Fibroblast of lung (primary cell): ENCODE data around the gene METTL16. TPM values are rescaled to one million over a fixed set of nuclear protein-coding genes. Genes with fewer than 3 reads are reported as not detected.

Experiments used
- DNase-seq, 2 donors: peaks; one replicate each; pipeline versions ENCODE4 v3.0.0 to v3.0.0-alpha.2; 2010; ENCODE audit warnings: low read depth in 2 of 2
- H2AFZ ChIP-seq: 2 replicates; pipeline ENCODE4 v1.5.1; 2012; ENCODE audit warnings: low read length, control low read depth, inconsistent platforms
- H3K27ac ChIP-seq: 2 replicates; pipeline ENCODE4 v1.5.1; 2011; ENCODE audit warnings: low read length, control low read depth; ENCODE audit not compliant: insufficient read depth
- H3K27me3 ChIP-seq: 2 replicates; pipeline ENCODE4 v1.5.1; 2011; ENCODE audit warnings: mild to moderate bottlenecking, low read length; ENCODE audit not compliant: control insufficient read depth, insufficient read depth
- H3K36me3 ChIP-seq: 2 replicates; pipeline ENCODE4 v1.5.1; 2011; ENCODE audit warnings: low read length; ENCODE audit not compliant: control insufficient read depth, insufficient read depth
- H3K4me1 ChIP-seq: 2 replicates; pipeline ENCODE4 v1.5.1; 2011; ENCODE audit warnings: low read length; ENCODE audit not compliant: control insufficient read depth, insufficient read depth; ENCODE audit errors: extremely low read depth
- H3K4me2 ChIP-seq: 2 replicates; pipeline ENCODE4 v1.5.1; 2011; ENCODE audit warnings: low read length, control low read depth; ENCODE audit not compliant: insufficient read depth; ENCODE audit errors: extremely low read depth
- H3K4me3 ChIP-seq, 4 experiments: fragments of 200-600 bp in 1 of 4; sonication (generic) in 1 of 4; replicated peaks in 1 of 4; 2 replicates each; pipeline ENCODE4 v1.5.1; 2011 to 2016; ENCODE audit warnings: low read length in 4 of 4, low read depth in 3 of 4, mild to moderate bottlenecking in 3 of 4, control low read depth in 2 of 4, inconsistent platforms in 1 of 4, mixed read lengths in 1 of 4; ENCODE audit not compliant: insufficient read depth in 1 of 4; ENCODE audit errors: control extremely low read depth in 1 of 4
- H3K79me2 ChIP-seq: 2 replicates; pipeline ENCODE4 v1.5.1; 2012; ENCODE audit warnings: mild to moderate bottlenecking, low read length, inconsistent platforms; ENCODE audit not compliant: control insufficient read depth, insufficient read depth
- H3K9ac ChIP-seq: 2 replicates; pipeline ENCODE4 v1.5.1; 2011; ENCODE audit warnings: mild to moderate bottlenecking, low read length, control low read depth; ENCODE audit not compliant: insufficient read depth
- H3K9me3 ChIP-seq: 2 replicates; pipeline ENCODE4 v1.5.1; 2012; ENCODE audit warnings: low read depth, low read length; ENCODE audit not compliant: control insufficient read depth, insufficient read depth
- H4K20me1 ChIP-seq: 2 replicates; pipeline ENCODE4 v1.5.1; 2011; ENCODE audit warnings: low read length; ENCODE audit not compliant: control insufficient read depth, insufficient read depth; ENCODE audit errors: extremely low read depth
- CTCF ChIP-seq, 2 donors: IDR thresholded peaks in 1 of 2; conservative IDR thresholded peaks in 1 of 2; 1 replicate in 1 of 2; 2 replicates in 1 of 2; pipeline ENCODE4 v1.5.1; 2011 to 2012; ENCODE audit warnings: low read length in 2 of 2, control low read depth in 1 of 2, inconsistent platforms in 1 of 2, low read depth in 1 of 2, mild to moderate bottlenecking in 1 of 2
- EZH2 ChIP-seq: IDR thresholded peaks from 2 replicates; pipeline ENCODE4 v1.5.1; 2012; ENCODE audit warnings: low read length, control low read depth, mild to moderate bottlenecking; ENCODE audit errors: missing control alignments
- polyA plus RNA-seq, 2 donors: library from polyadenylated mRNA; depleted of rRNA in 1 of 2; stranded (reverse) in 1 of 2; unstranded in 1 of 2; fragments of >200 nt; gene quantifications; 2 replicates each; pipeline ENCODE4 v1.2.1, GENCODE V29; 2011 to 2012; ENCODE audit warnings: missing spikeins in 1 of 2
- total RNA-seq: library from RNA; depleted of rRNA; stranded (reverse); fragments of >200 nt; gene quantifications from 2 replicates; pipeline ENCODE4 v1.2.1, GENCODE V29; 2014

Gene METTL16
- total and polyA plus RNA-seq, 2 donors (not counting 1 experiment from before 2014, with no cell fraction given) = 12.2 to 13.4 TPM

DNA sequence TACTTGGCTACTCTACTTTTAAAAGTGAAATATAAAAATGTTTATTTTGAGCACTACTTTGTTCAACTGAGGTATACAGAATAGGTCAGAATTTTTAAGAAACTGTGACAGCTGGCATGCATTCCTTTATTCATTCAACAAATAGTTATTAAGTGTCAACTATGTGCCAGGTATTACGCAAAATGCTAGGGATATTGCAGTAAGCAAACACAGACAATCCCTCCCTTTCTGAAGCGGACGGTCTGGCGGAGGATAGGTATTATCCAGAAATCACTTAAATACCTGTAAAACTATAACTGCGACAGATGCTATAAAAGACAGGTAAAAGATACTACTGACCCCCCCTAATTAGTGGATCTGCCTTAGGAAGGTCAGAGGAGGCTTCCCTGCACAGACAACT lies 26.1 kb downstream of the METTL16 start:
- Histone ChIP-seq H2AFZ (no peak overlapping the region), H3K4me1 (no peaks in the 10 kb centered on the region), H3K4me3 (no peak overlapping the region), H3K27me3 (no peaks in the 10 kb centered on the region), H3K9me3 (no peaks in the 10 kb centered on the region), H3K4me2 (no peak overlapping the region), H3K9ac (no peak overlapping the region), H3K36me3 (no peaks in the 10 kb centered on the region), H3K27ac (no peak overlapping the region), H3K79me2 (no peaks in the 10 kb centered on the region), H4K20me1 (no peaks in the 10 kb centered on the region)
- TF ChIP-seq EZH2 (no peak), CTCF (conservative IDR thresholded peaks at IDR 0.05 in 1 of 2, IDR thresholded peaks at IDR 0.05 in 1 of 2; ENCODE audit: low read depth in 1 of 2, low read length in 2 of 2) (no peak)
- peak in 1 of 2 donors; percentile 26 for DNase-seq

- no peaks in the 10 kb centered on the region for H3K79me2 ChIP-seq
- TF ChIP-seq CTCF (conservative IDR thresholded peaks at IDR 0.05 in 1 of 2, IDR thresholded peaks at IDR 0.05 in 1 of 2; ENCODE audit: low read depth in 1 of 2, low read length in 2 of 2) (no peak), EZH2 (no peak)
- no peak overlapping the region for H3K27ac ChIP-seq
- no peaks in the 10 kb centered on the region for H3K9me3 ChIP-seq
- H3K9ac ChIP-seq = no peak overlapping the region
- no peaks in the 10 kb centered on the region for H3K27me3 ChIP-seq
- no peaks in the 10 kb centered on the region for H3K4me1 ChIP-seq
- no peaks in the 10 kb centered on the region for H4K20me1 ChIP-seq
- H3K4me2 ChIP-seq = no peak overlapping the region
- no peak for DNase-seq
- H2AFZ ChIP-seq = no peak overlapping the region
- no peak overlapping the region for H3K4me3 ChIP-seq
- no peaks in the 10 kb centered on the region for H3K36me3 ChIP-seq
Measured at GRCh38 chr17:2484876-2485275, 26.8 kb downstream of the METTL16 start.

GRCh38 chr17:2483084-2483483 lies 28.6 kb downstream of the METTL16 start:
- DNase-seq = no peak
- no peak overlapping the region for H3K9ac ChIP-seq
- no peaks in the 10 kb centered on the region for H3K36me3 ChIP-seq
- no peaks in the 10 kb centered on the region for H3K79me2 ChIP-seq
- no peaks in the 10 kb centered on the region for H3K4me1 ChIP-seq
- no peak overlapping the region for H3K4me2 ChIP-seq
- H3K27ac ChIP-seq = no peak overlapping the region
- no peak overlapping the region for H2AFZ ChIP-seq
- H3K27me3 ChIP-seq = no peaks in the 10 kb centered on the region
- H3K4me3 ChIP-seq = no peak overlapping the region
- TF ChIP-seq CTCF (conservative IDR thresholded peaks at IDR 0.05 in 1 of 2, IDR thresholded peaks at IDR 0.05 in 1 of 2; ENCODE audit: low read depth in 1 of 2, low read length in 2 of 2) (no peak), EZH2 (no peak)
- no peaks in the 10 kb centered on the region for H4K20me1 ChIP-seq
- H3K9me3 ChIP-seq = no peaks in the 10 kb centered on the region
